GM19455 (cell line): ENCODE results near the gene ARL4D.
"Not testable (repeated sequence)": the region's sequence is repeated elsewhere in the genome, so short reads cannot be mapped to it uniquely, and the experiment has no call there.

Experiments
- ATAC-seq: cut with Tn5 transposase; IDR thresholded peaks from one replicate; pipeline ENCODE4 v1.9.1; 2021; ENCODE audit not compliant: unreplicated experiment

The ARL4D gene

GRCh38 chr17:43393944-43394482 is 4.8 kb upstream of the ARL4D start:
- ATAC-seq, result no peak

- not testable (repeated sequence) for ATAC-seq
Measured at GRCh38 chr17:43394696-43395095, 4.1 kb upstream of the ARL4D start.

DNA sequence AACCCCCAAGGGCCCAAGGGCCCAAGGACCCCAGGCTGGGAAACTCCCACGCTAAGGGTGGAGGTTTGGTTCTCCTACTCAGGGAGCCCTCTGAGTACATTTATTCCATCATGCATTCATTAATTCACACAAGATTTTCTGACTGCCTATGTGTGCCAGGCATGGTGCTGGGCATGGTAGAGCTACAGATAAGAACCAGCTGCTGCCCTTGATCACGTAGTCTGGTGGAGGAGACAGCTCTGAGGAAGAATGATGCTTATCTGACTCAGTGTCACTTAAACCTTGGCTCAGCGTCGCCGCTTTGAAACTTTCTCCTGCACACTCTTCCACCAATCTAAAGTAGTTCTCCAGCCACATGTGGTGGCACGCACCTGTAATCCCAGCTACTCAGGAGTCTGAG is 3.6 kb upstream of the ARL4D start:
- no peak for ATAC-seq

DNA sequence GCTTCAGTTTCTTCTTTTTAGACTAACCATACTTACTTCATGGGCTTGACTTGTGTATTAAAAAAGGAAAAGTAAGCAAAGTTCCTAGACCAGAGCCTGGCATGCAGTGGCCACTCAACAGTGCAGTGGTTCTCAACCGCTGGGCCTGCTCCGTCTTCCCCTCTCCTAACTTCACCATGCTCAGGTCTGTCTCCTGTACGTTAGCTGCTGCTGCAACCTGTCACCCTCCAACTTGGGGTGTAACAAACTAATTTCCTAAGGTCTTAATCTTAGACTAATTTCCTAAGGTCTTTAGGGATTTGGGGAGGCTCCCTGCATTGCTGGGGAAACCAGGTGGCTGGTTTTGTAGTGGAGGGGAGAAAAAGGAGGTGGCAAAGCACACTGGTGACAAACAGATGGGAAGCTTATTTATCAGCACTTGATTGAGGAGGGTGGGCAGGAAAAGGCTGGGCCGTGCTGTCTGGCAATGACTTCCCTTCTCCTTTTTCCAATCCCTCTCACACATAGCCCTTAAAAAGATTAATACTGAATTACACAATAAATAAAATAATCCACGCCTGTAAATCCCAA is 2.2 kb upstream of the ARL4D start:
- ATAC-seq, result no peak

- no peak for ATAC-seq
Measured at GRCh38 chr17:43399839-43400328, 1.1 kb downstream of the ARL4D start.

DNA sequence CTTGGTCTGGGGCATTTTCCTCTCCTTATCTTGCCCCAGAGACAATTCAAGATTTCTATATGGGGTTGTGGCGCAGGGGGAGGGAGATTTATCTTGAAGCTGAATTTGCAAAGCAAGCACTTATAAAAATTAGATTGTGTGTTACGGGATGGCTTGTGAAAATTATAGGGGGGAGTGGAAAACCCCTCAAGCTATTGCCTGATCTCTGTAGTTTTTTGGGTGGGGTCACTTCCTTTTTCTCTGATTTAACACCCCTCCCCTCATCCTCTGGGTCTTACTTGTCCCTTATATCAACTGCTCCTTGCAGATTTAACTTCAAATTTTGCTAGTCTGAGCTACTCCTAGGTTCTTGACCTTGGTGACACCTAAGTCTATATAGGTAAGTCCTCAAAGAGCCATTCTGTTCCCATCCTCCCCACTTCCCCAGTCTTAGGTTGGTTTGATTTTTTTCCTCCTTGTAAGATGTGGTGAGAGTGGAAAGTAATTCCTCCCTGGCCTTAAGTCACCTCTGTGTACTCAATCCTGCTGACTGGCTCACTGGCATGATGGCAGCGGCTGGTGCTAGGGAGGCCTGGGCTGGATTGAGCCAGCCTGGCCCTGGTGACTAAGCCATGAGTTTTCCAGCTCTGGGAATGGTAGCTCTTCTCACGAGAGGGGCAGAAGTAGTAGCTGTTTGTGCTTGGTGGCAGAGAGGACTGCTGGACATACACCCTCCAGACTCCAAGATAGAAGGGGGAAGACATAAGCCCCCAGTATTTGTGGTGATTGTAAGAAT is 2.3 kb downstream of the ARL4D start:
- ATAC-seq, result no peak

DNA sequence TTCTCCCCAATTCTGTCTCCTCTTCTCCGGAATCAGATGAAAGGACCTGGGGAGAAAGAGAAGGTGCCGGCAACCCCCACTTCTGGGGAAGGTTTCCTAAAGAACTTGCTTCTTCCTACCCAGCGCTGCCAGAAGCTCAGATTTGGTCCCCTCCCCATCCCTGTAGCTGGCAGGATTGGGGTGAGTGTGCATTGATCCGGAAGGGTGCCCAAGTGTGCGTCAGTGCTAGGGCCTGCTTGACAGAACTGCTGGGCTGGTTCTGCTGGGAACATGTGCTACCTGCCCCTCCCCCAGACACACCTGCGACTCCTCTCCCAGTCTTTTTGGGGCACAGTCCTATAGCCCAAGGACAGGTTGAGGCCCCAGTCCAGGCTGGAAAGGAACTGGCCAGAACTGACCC is 3.3 kb downstream of the ARL4D start:
- ATAC-seq, result no peak

DNA sequence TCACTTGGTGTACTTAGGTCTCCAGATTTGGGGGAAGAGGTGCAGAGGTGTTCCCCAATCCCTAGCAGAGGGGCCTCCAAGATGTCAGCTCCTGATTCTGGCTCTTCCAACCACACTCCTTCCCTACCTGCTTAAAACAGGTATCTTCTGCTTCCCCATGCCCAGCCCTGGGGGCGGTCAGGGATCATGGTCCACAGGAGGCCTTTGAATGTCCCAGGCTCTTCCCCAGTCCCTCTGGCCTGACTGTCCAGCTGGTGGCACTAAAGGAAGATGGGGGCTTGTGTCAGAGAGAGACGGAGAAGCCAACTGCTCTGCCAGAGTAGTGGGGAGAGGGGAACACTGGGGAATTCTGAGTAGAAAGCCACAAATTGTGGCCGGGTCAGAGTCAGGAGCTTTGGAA is 3.8 kb downstream of the ARL4D start:
- ATAC-seq, result no peak

DNA sequence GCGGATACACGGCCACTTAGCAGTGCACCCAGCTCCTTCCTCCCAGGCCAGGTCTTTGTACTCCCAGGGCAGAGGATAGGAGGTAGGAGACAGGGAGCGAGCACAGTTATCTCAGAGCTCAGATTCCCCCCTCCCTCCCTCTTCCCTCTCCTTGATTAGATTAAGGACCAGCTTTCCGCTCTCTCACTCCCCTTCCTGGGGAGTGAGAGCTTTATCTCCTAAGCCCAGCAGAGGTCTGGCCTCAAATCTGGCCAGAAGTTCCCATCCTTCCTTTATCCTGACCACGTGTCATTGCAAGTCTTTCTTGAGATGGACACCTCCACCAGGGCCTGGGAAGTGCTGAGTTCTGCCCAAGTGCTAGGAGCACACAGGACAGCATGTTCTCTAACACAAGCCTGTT is 5.1 kb downstream of the ARL4D start:
- ATAC-seq, result no peak

- no peak for ATAC-seq
Measured at GRCh38 chr17:43405861-43406260, 7.1 kb downstream of the ARL4D start.

DNA sequence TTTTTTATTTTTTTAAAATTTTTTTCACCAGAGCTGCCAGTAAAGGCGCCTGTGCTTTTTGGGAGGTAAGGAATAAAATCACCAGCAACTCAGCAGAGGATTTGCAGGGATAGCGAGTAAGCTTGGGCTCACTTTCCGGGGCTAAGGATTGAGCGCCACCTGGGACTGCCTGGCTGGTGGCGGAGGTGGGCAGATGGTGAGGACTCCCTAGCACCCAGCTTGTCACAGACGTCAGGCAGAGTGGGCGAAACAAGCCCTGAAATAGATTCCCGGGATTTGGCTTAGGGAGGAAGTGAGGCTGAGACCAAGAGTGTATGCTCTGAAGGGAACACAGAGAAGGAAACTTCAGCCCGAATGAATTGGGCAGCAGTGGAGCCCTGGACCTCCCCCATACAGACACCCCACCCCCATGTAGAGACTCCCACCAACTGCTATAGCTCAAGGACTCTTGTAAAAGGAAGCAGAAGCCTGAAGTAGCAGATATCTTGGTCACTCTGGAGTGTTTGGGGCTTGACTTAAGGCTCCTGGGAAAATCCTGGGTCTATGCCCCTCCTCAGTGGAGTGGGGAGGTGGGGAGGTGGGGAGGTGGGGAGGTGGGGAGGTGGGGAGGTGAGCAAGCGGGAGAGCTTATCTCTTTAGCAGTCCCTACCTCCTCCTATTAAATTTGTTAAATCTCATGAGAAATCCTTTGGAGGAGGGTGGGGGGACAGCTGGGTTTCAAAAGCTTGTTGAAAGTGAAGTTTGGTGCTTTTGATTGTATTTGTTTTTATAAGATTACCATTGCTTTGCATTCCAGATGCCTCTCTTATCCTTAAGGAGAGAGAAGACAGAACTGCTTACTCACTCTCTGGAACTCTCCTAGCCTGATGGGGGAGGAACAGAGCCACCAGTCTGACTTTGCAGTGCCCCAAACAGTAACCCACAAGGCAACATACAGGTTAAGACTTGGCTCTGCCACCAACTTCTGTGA is 8.2 kb downstream of the ARL4D start:
- ATAC-seq, result no peak

DNA sequence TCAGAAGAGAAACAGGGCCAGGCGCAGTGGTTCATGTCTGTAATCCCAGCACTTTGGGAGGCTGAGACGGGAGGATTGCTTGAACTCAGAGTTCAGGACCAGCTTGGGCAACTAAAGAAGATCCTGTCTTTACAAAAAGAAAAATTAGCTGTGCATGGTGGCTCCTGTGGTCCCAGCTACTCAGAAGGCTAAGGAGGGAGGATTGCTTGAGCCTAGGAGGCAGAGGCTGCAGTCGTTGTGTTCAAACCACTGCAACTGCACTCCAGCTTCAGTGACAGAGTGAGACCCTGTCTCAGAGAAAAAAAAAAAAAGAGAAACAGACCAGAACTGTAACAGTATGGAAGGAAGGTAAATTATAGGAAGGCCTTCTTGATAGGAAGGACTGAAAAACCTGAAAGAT is 10.3 kb downstream of the ARL4D start:
- ATAC-seq, result no peak

DNA sequence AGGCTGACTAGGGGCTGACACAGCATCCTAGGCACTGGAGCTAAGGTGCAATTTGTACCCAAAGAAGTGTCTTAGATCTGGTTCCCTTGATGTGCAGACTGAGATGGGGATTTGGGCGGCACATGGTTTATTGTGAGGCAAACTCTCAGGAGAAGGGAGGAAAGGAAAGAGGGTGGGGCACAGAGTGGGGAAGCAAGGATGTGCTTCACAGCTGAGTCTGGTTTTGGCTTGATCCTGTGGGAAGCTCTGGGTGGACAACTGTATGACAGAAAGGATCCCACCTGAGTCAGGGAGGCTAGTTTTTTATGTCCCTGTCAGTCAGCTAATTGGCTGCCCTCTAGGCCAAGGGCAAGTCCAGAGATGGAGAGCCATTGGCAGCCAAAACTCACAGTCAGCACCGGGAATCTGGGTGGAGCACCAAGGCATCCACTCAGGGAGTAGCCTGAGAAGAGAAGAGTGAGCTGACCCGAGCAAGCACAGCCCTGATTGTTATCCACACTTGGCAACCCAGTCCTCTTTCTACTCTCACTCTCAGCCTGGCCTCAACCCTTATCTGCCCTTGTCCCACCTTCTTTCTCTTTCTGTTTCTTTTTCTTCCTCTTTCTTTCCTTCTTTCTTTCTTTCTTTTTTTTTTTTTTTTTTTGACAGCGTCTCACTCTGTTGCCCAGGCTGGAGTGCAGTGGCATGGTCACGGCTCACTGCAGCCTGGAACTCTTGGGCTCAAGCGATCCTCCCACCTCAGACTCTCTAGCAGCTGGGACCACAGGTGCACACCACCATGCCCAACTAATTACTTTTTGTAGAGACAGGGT is 12.0 kb downstream of the ARL4D start:
- ATAC-seq, result no peak

DNA sequence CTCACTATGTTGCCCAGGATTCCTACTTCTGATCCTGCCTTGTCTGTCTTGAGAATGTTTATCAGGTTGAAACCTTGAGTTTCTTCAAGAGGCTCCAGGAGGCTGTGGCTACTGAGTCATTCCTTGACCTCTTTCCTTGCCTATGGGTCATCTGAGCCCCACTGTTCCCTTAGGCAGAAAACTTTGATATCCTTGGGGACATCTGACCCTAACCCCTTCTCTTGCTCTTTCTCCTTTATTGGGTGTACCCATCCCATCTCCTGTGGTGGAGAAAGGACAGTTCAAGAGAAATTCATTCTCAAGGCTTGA is 12.5 kb downstream of the ARL4D start:
- no peak for ATAC-seq

GRCh38 chr17:43411749-43412148 is 13.0 kb downstream of the ARL4D start:
- ATAC-seq, result no peak

- no peak for ATAC-seq
Measured at GRCh38 chr17:43412166-43412565, 13.4 kb downstream of the ARL4D start.

GRCh38 chr17:43416998-43417890 is 18.5 kb downstream of the ARL4D start:
- no peak for ATAC-seq

DNA sequence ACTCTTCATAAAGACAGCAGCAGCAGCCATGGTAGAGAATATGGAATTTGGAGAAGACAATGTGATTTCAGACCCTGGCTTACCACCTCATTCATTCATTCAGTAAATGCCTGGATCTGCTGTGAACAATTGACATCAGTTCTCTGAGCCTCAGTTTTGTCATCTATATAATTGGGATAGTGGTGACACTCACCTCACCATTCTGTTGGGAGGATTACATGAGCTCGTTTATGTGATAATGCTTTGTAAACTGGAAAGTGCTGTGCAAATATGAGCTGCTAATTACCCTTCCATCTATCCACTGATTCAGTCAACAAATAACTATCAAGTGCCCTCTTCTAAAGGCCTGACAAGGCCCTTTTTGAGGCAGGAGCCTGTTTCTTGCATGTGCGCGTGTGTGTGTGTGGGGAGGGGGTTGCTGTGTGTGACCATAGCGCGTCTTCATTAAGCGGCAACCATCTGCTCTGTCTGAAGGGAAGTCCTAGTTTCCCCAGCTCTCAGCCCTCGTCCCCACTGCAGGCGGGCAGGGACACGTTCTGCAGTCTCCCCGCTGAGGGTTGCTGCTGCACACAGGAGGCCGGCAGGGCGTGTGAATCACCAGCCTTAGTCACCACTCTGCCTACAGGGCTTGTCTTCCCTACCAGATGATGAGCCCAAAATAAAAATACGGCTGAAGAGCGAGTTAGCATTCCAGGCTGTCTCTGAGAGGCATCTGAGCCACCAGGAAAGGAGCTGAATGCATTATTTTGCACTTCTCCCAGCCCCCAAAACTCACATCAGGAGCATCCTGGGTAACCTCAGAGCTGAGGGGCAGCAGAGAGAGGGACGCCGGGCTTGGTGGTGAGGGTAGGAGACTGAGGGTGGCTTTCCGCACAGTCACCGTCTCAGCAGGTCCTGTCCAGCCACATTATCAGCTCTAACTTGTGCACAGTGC is 19.9 kb downstream of the ARL4D start:
- no peak for ATAC-seq
